Naive thymus-derived CD4-positive, alpha-beta T cell (primary cell): ENCODE measurements around the gene ACOT6. TPM values are rescaled to one million over a fixed set of nuclear protein-coding genes. Genes with fewer than 3 reads are reported as not detected.

Source experiments
- ATAC-seq: fragments of 150-1000 bp; cut with Tn5 transposase; 2 replicates; pipeline ENCODE4 v1.10.0; 2021; ENCODE audit warnings: mild to moderate bottlenecking, moderate library complexity
- CTCF ChIA-PET: fragments of 350-600 bp; sonication (Branson Sonifier 250); formaldehyde crosslinking; loops from one replicate; lab custom pipeline; 2021; ENCODE audit warnings: antibody characterized with exemption; lab: Charles Lee
- POLR2A ChIA-PET: fragments of 350-600 bp; sonication (Branson Sonifier 250); formaldehyde crosslinking; loops from one replicate; lab custom pipeline; 2021; ENCODE audit warnings: antibody characterized with exemption, inconsistent platforms; lab: Charles Lee
- DNase-seq, 9 donors: peaks; one replicate each; pipeline versions ENCODE4 v3.0.0 to v3.0.0-alpha.2; 2020 to 2022; ENCODE audit warnings: mixed read lengths in 1 of 9
- H3K27ac ChIP-seq: one replicate; pipeline ENCODE4 v1.7.0; 2013; ENCODE audit warnings: mild to moderate bottlenecking, low read depth, low read length, moderate library complexity
- H3K27me3 ChIP-seq, 2 donors: one replicate each; pipeline ENCODE4 v1.7.0; 2013; ENCODE audit warnings: low read length in 2 of 2, mild to moderate bottlenecking in 2 of 2, moderate library complexity in 2 of 2; ENCODE audit not compliant: control insufficient read depth in 2 of 2, insufficient read depth in 2 of 2
- H3K36me3 ChIP-seq, 3 experiments: 1 replicate in 2 of 3; 2 replicates in 1 of 3; pipeline ENCODE4 v1.7.0; 2013; ENCODE audit warnings: low read length in 3 of 3, mild to moderate bottlenecking in 3 of 3, moderate library complexity in 1 of 3; ENCODE audit not compliant: insufficient read depth in 3 of 3, control insufficient read depth in 2 of 3
- H3K4me1 ChIP-seq, 2 donors: one replicate each; pipeline ENCODE4 v1.7.0; 2013; ENCODE audit warnings: low read length in 2 of 2, mild to moderate bottlenecking in 2 of 2, moderate library complexity in 1 of 2; ENCODE audit not compliant: control insufficient read depth in 2 of 2, insufficient read depth in 2 of 2
- H3K4me3 ChIP-seq: 2 replicates; pipeline ENCODE4 v1.7.0; 2013; ENCODE audit warnings: mild to moderate bottlenecking, low read length
- H3K9me3 ChIP-seq, 3 experiments: 1 replicate in 2 of 3; 2 replicates in 1 of 3; pipeline ENCODE4 v1.7.0; 2013; ENCODE audit warnings: low read length in 3 of 3; ENCODE audit not compliant: control insufficient read depth in 2 of 3
- H3K27ac Mint-ChIP-seq, 9 donors: one replicate each; pipeline ENCODE4 v1.8.0; 2020 to 2022; ENCODE audit warnings: mixed read lengths in 9 of 9, mild to moderate bottlenecking in 8 of 9, moderate library complexity in 5 of 9, inconsistent platforms in 2 of 9
- H3K27me3 Mint-ChIP-seq, 5 donors: one replicate each; pipeline ENCODE4 v1.8.0; 2021 to 2022; ENCODE audit warnings: mixed read lengths in 5 of 5, mild to moderate bottlenecking in 1 of 5
- H3K36me3 Mint-ChIP-seq, 5 donors: one replicate each; pipeline ENCODE4 v1.8.0; 2020 to 2022; ENCODE audit warnings: mixed read lengths in 5 of 5, mild to moderate bottlenecking in 3 of 5, inconsistent platforms in 1 of 5
- H3K4me1 Mint-ChIP-seq, 7 donors: one replicate each; pipeline ENCODE4 v1.8.0; 2020 to 2022; ENCODE audit warnings: mixed read lengths in 7 of 7, mild to moderate bottlenecking in 3 of 7, inconsistent platforms in 1 of 7
- H3K4me3 Mint-ChIP-seq, 10 donors: one replicate each; pipeline ENCODE4 v1.8.0; 2020 to 2022; ENCODE audit warnings: mild to moderate bottlenecking in 10 of 10, mixed read lengths in 10 of 10, moderate library complexity in 6 of 10, inconsistent platforms in 2 of 10
- H3K9me3 Mint-ChIP-seq, 11 donors: one replicate each; pipeline ENCODE4 v1.8.0; 2020 to 2022; ENCODE audit warnings: mixed read lengths in 11 of 11, mild to moderate bottlenecking in 4 of 11, inconsistent platforms in 1 of 11, moderate library complexity in 1 of 11
- intact Hi-C, 2 donors: fragments of 100-400 bp; cut with micrococcal nuclease; formaldehyde crosslinking; loops; one replicate each; pipeline ENCODE4 v1.15.1; 2023
- polyA plus RNA-seq, 2 donors: library from polyadenylated mRNA; unstranded; fragments of 300-500 nt; fragmentation: Illumina TruSeq; gene quantifications; one replicate each; pipeline ENCODE4 v1.2.3, GENCODE V29; 2021
- total RNA-seq, 6 experiments: library from RNA in 5 of 6; stranded (reverse) in 5 of 6; gene quantifications; 1 replicate in 5 of 6; 2 replicates in 1 of 6; pipeline ENCODE4 v1.2.3 and lab custom pipeline; 2021 to 2026

The ACOT6 gene
- total and polyA plus RNA-seq, 7 experiments from 2014 or later, result 0.27 TPM; not detected in 6

DNA sequence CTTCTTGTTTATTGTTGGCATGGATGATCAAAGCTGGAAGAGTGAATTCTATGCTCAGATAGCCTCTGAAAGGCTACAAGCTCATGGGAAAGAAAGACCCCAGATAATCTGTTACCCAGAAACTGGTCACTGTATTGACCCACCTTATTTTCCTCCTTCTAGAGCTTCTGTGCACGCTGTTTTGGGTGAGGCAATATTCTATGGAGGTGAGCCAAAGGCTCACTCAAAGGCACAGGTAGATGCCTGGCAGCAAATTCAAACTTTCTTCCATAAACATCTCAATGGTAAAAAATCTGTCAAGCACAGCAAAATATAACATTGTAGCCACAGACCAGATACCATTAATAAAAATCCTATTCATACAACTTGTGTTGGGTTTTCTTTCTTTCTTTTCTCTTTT, 7.2 kb downstream of the ACOT6 start:
- no peak overlapping the region for H3K4me3 Mint-ChIP-seq

DNA sequence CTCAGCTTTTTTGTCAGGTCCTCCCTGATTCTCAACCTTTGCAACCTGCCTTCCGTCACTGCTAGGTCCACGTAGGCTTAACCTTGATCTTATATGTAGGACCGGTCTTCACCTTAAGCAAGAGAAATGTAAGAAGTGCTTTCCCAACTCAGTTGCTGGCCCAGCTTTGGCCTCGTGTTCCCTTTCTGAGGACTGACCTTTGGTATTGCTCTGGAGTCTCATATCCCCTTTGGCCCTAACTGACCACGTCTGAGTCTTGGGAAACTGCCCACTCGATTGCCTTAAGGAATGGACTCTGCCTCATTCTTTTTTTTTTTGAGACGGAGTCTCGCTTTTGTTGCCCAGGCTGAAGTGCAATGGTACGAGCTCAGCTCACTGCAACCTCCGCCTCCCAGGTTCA, 8.0 kb downstream of the ACOT6 start:
- ChIA-PET POLR2A (no interaction called here), CTCF (interaction anchor here (0.8 to 1.0 kb wide), 2 partner anchors 111 to 112 kb away, joined by 4 read pairs; no protein-coding TSS in a partner anchor)
- intact Hi-C loops, result no loop called here
- H3K36me3 Mint-ChIP-seq, result no peaks in the 10 kb centered on the region
- H3K27me3 Mint-ChIP-seq, result peaks cover 0 to 2% (median 0%) of the 10 kb centered on the region in 5 donors
- H3K4me1 Mint-ChIP-seq, result no peaks in the 10 kb centered on the region
- Histone ChIP-seq H3K27me3 (no peaks in the 10 kb centered on the region), H3K36me3 (no peaks in the 10 kb centered on the region), H3K9me3 (no peaks in the 10 kb centered on the region), H3K4me1 (no peaks in the 10 kb centered on the region), H3K27ac (no peak overlapping the region), H3K4me3 (no peak overlapping the region)
- DNase-seq (no peak), ATAC-seq (no peak)
- H3K27ac Mint-ChIP-seq, result no peak overlapping the region
- H3K9me3 Mint-ChIP-seq, result no peaks in the 10 kb centered on the region
- no peak overlapping the region for H3K4me3 Mint-ChIP-seq

More for the DNA sequence above, 7.2 kb downstream of the ACOT6 start:
- Mint-ChIP-seq H3K27ac (no peak overlapping the region), H3K4me1 (no peaks in the 10 kb centered on the region), H3K36me3 (no peaks in the 10 kb centered on the region), H3K9me3 (no peaks in the 10 kb centered on the region), H3K27me3 (peaks cover 0 to 2% (median 0%) of the 10 kb centered on the region in 5 donors)
- Histone ChIP-seq H3K27ac (no peak overlapping the region), H3K27me3 (no peaks in the 10 kb centered on the region), H3K4me3 (no peak overlapping the region), H3K9me3 (no peaks in the 10 kb centered on the region), H3K36me3 (no peaks in the 10 kb centered on the region), H3K4me1 (no peaks in the 10 kb centered on the region)
- DNase-seq, result no peak
- intact Hi-C loops, result no loop called here
- ChIA-PET POLR2A (interaction anchor here (0.5 to 1.2 kb wide), 2 partner anchors 25 to 562 kb away, joined by 3 read pairs; partner anchors contain the start of gene DNAL1), CTCF (interaction anchor here (1.0 kb wide), 1 partner anchor 110 kb away, joined by 4 read pairs; no protein-coding TSS in a partner anchor)
- ATAC-seq, result no peak

DNA sequence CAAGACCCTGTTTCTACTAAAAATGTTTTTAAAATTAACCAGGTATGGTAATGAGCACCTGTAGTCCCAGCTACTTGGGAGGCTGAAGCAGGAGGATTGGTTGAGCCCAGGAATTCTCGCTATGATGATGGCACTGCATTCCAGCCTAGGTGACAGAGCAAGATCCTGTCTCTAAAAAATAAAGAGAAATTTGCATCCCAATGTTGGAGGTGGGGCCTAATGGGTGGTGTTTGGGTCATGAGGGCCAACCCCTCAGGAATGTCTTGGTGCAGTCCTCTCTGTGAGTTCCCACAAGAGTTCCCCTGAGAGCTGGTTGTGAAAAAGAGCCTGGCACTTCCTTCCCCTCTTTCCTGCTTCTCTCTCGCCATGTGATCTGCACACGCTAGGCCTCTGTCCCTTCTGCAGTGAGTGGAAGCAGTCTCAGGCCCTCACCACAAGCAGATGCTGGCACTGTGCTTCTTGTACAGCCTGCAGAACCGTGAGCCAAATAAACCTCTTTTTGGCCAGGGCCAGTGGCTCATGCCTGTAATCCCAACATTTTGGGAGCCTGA, 11.3 kb downstream of the ACOT6 start:
- no peaks in the 10 kb centered on the region for H3K9me3 ChIP-seq
- ATAC-seq, result no peak
- CTCF ChIA-PET, result no interaction called here
- H3K27ac ChIP-seq, result no peak overlapping the region
- Mint-ChIP-seq H3K4me3 (no peak overlapping the region), H3K36me3 (no peaks in the 10 kb centered on the region), H3K9me3 (no peaks in the 10 kb centered on the region), H3K27ac (no peak overlapping the region), H3K4me1 (no peaks in the 10 kb centered on the region), H3K27me3 (peaks cover 0 to 5% (median 0%) of the 10 kb centered on the region in 5 donors)
- intact Hi-C loops, result no loop called here
- POLR2A ChIA-PET, result interaction anchor here (0.7 kb wide), 1 partner anchor 96 kb away, joined by 3 read pairs; no protein-coding TSS in a partner anchor
- DNase-seq, result no peak
- no peaks in the 10 kb centered on the region for H3K36me3 ChIP-seq
- H3K27me3 ChIP-seq, result no peaks in the 10 kb centered on the region
- no peaks in the 10 kb centered on the region for H3K4me1 ChIP-seq
- no peak overlapping the region for H3K4me3 ChIP-seq

DNA sequence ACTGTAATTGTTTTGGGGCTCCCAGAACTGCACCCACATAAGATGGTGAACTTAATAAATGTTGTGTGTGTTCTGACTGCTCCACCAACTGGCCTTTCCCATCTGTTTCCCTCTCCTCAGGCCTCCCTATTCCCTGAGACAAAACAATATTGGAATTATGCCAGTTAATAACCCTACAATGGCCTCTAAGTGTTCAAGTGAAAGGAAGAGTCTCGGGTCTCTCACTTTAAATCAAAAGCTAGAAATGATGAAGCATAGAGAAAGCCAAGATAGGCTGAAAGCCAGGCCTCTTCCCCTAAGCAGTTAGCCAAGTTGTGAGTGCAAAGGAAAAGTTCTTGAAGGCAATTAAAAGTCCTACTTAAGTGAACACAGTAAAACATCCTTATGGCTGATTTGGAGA, 13.4 kb downstream of the ACOT6 start:
- no peaks in the 10 kb centered on the region for H3K27me3 ChIP-seq
- CTCF ChIA-PET, result no interaction called here
- H3K4me1 Mint-ChIP-seq, result no peaks in the 10 kb centered on the region

DNA sequence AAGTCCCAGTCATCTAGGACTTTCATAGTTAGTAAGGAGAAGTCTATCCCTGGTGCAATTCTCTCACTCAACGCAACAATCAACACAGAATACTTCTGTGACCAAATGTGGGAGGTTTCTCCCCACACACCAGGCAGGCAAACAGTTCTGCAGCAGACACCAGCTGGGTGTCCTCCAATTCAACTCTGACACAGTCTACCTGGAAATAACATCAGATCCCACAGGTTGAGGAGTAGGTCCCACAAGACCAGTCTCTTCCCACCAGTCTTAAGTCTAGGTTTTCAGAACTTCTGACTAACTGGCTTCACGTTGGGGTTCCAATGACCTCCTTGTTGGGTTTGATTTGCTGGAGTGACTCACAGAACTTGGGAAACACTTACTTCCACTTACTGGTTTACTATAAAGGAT, 14.8 kb downstream of the ACOT6 start:
- CTCF ChIA-PET, result interaction anchor here (0.6 kb wide), 2 partner anchors 13 to 35 kb away, joined by 3 read pairs; no protein-coding TSS in a partner anchor
- Histone ChIP-seq H3K4me1 (no peaks in the 10 kb centered on the region), H3K9me3 (no peaks in the 10 kb centered on the region), H3K27ac (no peak overlapping the region), H3K27me3 (no peaks in the 10 kb centered on the region), H3K36me3 (no peaks in the 10 kb centered on the region), H3K4me3 (no peak overlapping the region)
- DNase-seq (no peak), ATAC-seq (no peak)
- no peak overlapping the region for H3K4me3 Mint-ChIP-seq
- peaks cover 4 to 16% (median 6%) of the 10 kb centered on the region in 5 donors for H3K27me3 Mint-ChIP-seq
- H3K27ac Mint-ChIP-seq, result no peak overlapping the region
- no peaks in the 10 kb centered on the region for H3K9me3 Mint-ChIP-seq
- no peaks in the 10 kb centered on the region for H3K4me1 Mint-ChIP-seq
- no peaks in the 10 kb centered on the region for H3K36me3 Mint-ChIP-seq
- intact Hi-C loops, result no loop called here
- POLR2A ChIA-PET, result no interaction called here

More for the DNA sequence above, 13.4 kb downstream of the ACOT6 start:
- H3K36me3 ChIP-seq, result no peaks in the 10 kb centered on the region
- Mint-ChIP-seq H3K27me3 (peaks cover 0 to 11% (median 5%) of the 10 kb centered on the region in 5 donors), H3K4me3 (no peak overlapping the region), H3K36me3 (no peaks in the 10 kb centered on the region), H3K9me3 (no peaks in the 10 kb centered on the region), H3K27ac (no peak overlapping the region)
- no peak for ATAC-seq
- DNase-seq, result no peak
- intact Hi-C loops, result no loop called here
- H3K9me3 ChIP-seq, result no peaks in the 10 kb centered on the region
- H3K27ac ChIP-seq, result no peak overlapping the region
- H3K4me3 ChIP-seq, result no peak overlapping the region
- no peaks in the 10 kb centered on the region for H3K4me1 ChIP-seq
- POLR2A ChIA-PET, result interaction anchor here (0.6 kb wide), 1 partner anchor 7 kb away, joined by 3 read pairs; no protein-coding TSS in a partner anchor

DNA sequence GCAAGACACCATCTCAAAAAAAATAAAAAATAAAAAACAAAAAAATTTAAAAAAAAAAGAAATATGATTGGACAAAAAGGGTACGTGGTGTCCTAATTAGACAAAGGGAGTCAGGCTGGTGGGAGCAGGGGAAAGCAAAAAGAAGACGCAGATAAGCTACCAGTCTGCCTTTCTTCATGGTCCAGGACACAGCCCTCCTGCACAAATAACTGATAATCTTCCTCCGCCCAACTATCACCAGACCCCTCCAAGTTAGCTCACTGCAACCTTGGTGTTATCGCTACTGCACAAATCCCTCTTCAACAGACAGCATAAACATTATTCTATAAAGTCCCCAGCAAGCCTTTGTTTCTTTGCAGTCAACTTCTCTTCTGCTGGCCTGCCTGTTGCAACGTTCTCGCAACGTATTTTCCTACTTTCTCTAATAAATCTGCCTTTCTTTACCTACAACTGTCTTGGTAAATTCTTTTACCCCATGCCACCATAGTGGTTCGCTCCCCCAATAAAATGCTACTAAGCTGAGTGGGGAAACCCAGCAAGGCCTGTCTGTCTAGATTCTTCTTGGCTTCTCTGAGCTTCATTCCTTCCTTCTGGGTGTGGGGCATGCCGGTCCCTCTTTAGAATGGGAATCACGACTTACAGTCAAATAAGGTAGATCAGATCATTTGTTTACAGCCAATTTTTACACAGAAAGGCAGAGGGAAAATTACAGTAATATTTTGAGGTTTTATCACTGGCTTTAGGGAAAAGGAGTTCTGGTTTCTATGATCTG, 17.9 kb downstream of the ACOT6 start:
- Histone ChIP-seq H3K36me3 (no peaks in the 10 kb centered on the region), H3K27me3 (no peaks in the 10 kb centered on the region), H3K4me3 (no peak overlapping the region), H3K27ac (no peak overlapping the region), H3K4me1 (no peaks in the 10 kb centered on the region), H3K9me3 (no peaks in the 10 kb centered on the region)
- ChIA-PET CTCF (interaction anchor here (0.6 to 1.1 kb wide), 2 partner anchors 122 to 142 kb away, joined by 3 to 7 read pairs; no protein-coding TSS in a partner anchor), POLR2A (no interaction called here)
- intact Hi-C loops, result loop anchor here in 1 of 2 donors (5.0 kb wide), 1 partner anchor 138 kb away; the partner anchor contains the start of gene RIOX1
- Mint-ChIP-seq H3K27me3 (peaks cover 8 to 33% (median 11%) of the 10 kb centered on the region in 5 donors), H3K4me1 (peaks cover 0 to 7% (median 5%) of the 10 kb centered on the region in 7 donors), H3K4me3 (no peak overlapping the region), H3K36me3 (no peaks in the 10 kb centered on the region), H3K27ac (no peak overlapping the region), H3K9me3 (no peaks in the 10 kb centered on the region)
- DNase-seq (no peak), ATAC-seq (no peak)
